ENCODE measurements around the gene PJA2.

The PJA2 gene

GRCh38 chr5:109399092-109399759 is 10.5 kb downstream of the PJA2 start:
- Histone ChIP-seq H3K9ac (ENCODE audit: low read length) (no peak overlapping the region), H3K36me3 (replicated peaks; ENCODE audit: insufficient read depth, low read length) (no peaks in the 10 kb centered on the region), H3K4me2 (ENCODE audit: low read depth, low read length) (no peak overlapping the region), H3K9me2 (replicated peaks; ENCODE audit: insufficient read depth, low read length) (no peaks in the 10 kb centered on the region), H3K27me3 (replicated peaks; ENCODE audit: insufficient read depth, low read length) (no peaks in the 10 kb centered on the region), H3K79me2 (ENCODE audit: low read length) (peaks cover 96% of the 10 kb centered on the region), H3F3A (ENCODE audit: insufficient read depth, low read length) (no peaks in the 10 kb centered on the region), H4K20me1 (ENCODE audit: insufficient read depth, low read length) (no peaks in the 10 kb centered on the region), H3K4me3 (ENCODE audit: low read length) (no peak overlapping the region), H2AFZ (ENCODE audit: low read length) (no peak overlapping the region), H3K4me1 (ENCODE audit: low read length) (no peaks in the 10 kb centered on the region), H3K9me3 (replicated peaks; ENCODE audit: insufficient read depth, low read length) (no peaks in the 10 kb centered on the region), H3K27ac (ENCODE audit: low read length) (no peak overlapping the region)
- no peak for DNase-seq
- no peak for TF ChIP-seq EZH2phosphoT487 (IDR thresholded peaks at IDR 0.05; ENCODE audit: low read length)
- no peak for TF ChIP-seq CTCF (IDR thresholded peaks at IDR 0.05; ENCODE audit: low read length)
- TF ChIP-seq EZH2 (optimal IDR thresholded peaks at IDR 0.05; ENCODE audit: low read depth, low read length): no peak

- H3K9me3 ChIP-seq (replicated peaks; ENCODE audit: insufficient read depth, low read length): no peaks in the 10 kb centered on the region
- H4K20me1 ChIP-seq (ENCODE audit: insufficient read depth, low read length): no peaks in the 10 kb centered on the region
- H3K4me2 ChIP-seq (ENCODE audit: low read depth, low read length): no peak overlapping the region
- no peak overlapping the region for H3K9ac ChIP-seq (ENCODE audit: low read length)
- no peaks in the 10 kb centered on the region for H3K9me2 ChIP-seq (replicated peaks; ENCODE audit: insufficient read depth, low read length)
- H2AFZ ChIP-seq (ENCODE audit: low read length): no peak overlapping the region
- no peaks in the 10 kb centered on the region for H3K36me3 ChIP-seq (replicated peaks; ENCODE audit: insufficient read depth, low read length)
- no peaks in the 10 kb centered on the region for H3F3A ChIP-seq (ENCODE audit: insufficient read depth, low read length)
- TF ChIP-seq CTCF (IDR thresholded peaks at IDR 0.05; ENCODE audit: low read length) (no peak), EZH2phosphoT487 (IDR thresholded peaks at IDR 0.05; ENCODE audit: low read length) (no peak), EZH2 (optimal IDR thresholded peaks at IDR 0.05; ENCODE audit: low read depth, low read length) (no peak)
- H3K4me3 ChIP-seq (ENCODE audit: low read length): no peak overlapping the region
- H3K27me3 ChIP-seq (replicated peaks; ENCODE audit: insufficient read depth, low read length): no peaks in the 10 kb centered on the region
- H3K27ac ChIP-seq (ENCODE audit: low read length): no peak overlapping the region
- H3K79me2 ChIP-seq (ENCODE audit: low read length): peaks cover 96% of the 10 kb centered on the region
- no peaks in the 10 kb centered on the region for H3K4me1 ChIP-seq (ENCODE audit: low read length)
- DNase-seq: no peak
These were observed 12.8 kb downstream of the PJA2 start for GRCh38 chr5:109396965-109397364.

- H4K20me1 ChIP-seq (ENCODE audit: insufficient read depth, low read length): no peaks in the 10 kb centered on the region
- H3F3A ChIP-seq (ENCODE audit: insufficient read depth, low read length): no peaks in the 10 kb centered on the region
- H2AFZ ChIP-seq (ENCODE audit: low read length): no peak overlapping the region
- H3K9me2 ChIP-seq (replicated peaks; ENCODE audit: insufficient read depth, low read length): no peaks in the 10 kb centered on the region
- no peak for DNase-seq
- H3K9me3 ChIP-seq (replicated peaks; ENCODE audit: insufficient read depth, low read length): no peaks in the 10 kb centered on the region
- TF ChIP-seq EZH2 (optimal IDR thresholded peaks at IDR 0.05; ENCODE audit: low read depth, low read length) (no peak), EZH2phosphoT487 (IDR thresholded peaks at IDR 0.05; ENCODE audit: low read length) (no peak), CTCF (IDR thresholded peaks at IDR 0.05; ENCODE audit: low read length) (no peak)
- H3K79me2 ChIP-seq (ENCODE audit: low read length): peaks cover 97% of the 10 kb centered on the region
- H3K4me1 ChIP-seq (ENCODE audit: low read length): no peaks in the 10 kb centered on the region
- no peak overlapping the region for H3K27ac ChIP-seq (ENCODE audit: low read length)
- H3K36me3 ChIP-seq (replicated peaks; ENCODE audit: insufficient read depth, low read length): no peaks in the 10 kb centered on the region
- H3K4me3 ChIP-seq (ENCODE audit: low read length): no peak overlapping the region
- no peak overlapping the region for H3K4me2 ChIP-seq (ENCODE audit: low read depth, low read length)
- no peaks in the 10 kb centered on the region for H3K27me3 ChIP-seq (replicated peaks; ENCODE audit: insufficient read depth, low read length)
- H3K9ac ChIP-seq (ENCODE audit: low read length): no peak overlapping the region
These were observed 15.0 kb downstream of the PJA2 start for GRCh38 chr5:109394806-109395205.

Data from MM.1S (cell line).